GM19452 (cell line): Measurements from ENCODE around the gene LRSAM1.

ENCODE experiments used
- ATAC-seq: cut with Tn5 transposase; IDR thresholded peaks from one replicate; pipeline ENCODE4 v1.9.1; 2021; ENCODE audit not compliant: unreplicated experiment

Gene LRSAM1

DNA sequence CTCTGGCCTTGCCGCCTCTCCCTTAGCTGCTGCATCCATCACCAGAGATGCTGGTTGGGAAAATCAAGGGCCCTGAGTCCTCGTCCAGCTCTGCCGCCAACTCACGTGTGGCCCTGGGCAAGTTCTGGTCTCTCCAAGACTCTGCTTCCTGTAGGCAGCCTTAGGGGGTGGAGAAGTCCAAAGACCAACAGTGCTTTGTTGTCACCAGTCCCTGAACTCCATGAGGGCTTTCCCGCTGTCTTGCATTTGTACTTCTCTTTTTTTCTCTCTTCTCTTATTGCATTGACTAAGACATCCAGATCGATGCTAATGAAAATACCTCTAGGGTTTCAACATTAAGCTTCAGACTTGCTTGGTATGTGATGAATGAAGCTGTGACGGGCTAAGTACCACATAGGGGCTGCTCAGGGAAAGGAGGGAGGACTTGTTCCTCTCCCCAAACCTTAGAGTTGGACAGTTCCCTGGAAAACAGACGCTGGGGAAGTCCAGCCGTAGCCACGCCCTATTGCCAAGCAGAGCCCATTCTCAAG, 97.1 kb downstream of the LRSAM1 start:
- ATAC-seq, result no peak

GRCh38 chr9:127549218-127549617, 97.9 kb downstream of the LRSAM1 start:
- no peak for ATAC-seq

DNA sequence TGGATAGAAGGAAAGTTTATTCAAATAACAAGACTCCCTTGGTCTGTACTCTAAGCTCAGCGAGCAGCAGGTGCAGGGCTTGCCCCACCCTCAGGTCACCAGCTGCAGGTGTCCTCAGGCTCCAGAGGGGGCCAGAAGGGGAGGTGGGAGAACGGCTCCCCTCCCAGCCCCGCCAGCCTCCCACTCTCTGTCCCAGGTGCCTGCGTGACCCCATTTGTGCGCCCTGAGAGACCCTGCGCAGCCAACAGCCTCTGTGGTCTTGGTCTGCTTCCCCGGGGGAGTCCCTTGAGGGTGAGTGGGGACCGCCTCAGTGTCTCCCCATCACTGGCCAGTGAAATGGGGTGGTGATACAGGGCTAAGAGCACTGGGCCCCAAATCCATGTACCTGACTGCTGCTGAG, 98.4 kb downstream of the LRSAM1 start:
- no peak for ATAC-seq

GRCh38 chr9:127550282-127550681, 99.0 kb downstream of the LRSAM1 start:
- no peak for ATAC-seq

DNA sequence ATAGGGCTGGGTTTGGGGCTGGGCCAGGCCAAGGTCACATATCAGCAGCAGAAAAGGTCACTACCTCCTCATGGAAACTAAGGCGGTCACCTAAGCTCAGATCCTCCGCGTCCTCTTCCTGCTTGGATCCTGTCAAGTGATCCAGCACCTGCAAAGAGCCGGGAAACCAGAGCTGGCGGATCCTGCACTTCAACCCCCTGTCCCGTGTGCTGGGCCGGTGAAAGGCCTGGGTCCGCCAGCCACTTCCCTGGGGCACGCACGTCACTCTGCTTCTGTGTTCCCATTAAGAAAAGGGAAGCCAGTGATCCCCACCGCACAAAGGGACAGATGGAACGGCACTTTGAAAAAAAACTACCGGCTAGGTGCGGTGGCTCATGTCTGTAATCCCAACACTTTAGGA, 99.4 kb downstream of the LRSAM1 start:
- no peak for ATAC-seq
